ENCODE results near the gene CASP3.

GRCh38 chr4:184664445-184665210, 15.4 kb upstream of the CASP3 start:
- TF ChIP-seq CTCF (IDR thresholded peaks at IDR 0.05) (no peak), POLR2A (IDR thresholded peaks at IDR 0.05) (no peak), EP300 (IDR thresholded peaks at IDR 0.05; ENCODE audit: low read depth) (no peak), POLR2AphosphoS5 (IDR thresholded peaks at IDR 0.05) (no peak)
